IMR-90 (cell line): ENCODE results near the gene BRCA1. TPM values are rescaled to one million over a fixed set of nuclear protein-coding genes. Genes with fewer than 3 reads are reported as not detected.

Source experiments
- ATAC-seq: fragments of 200-7000 bp; cut with Tn5 transposase; 2 replicates; pipeline ENCODE4 v1.9.1; 2020; ENCODE audit warnings: low read depth, mild to moderate bottlenecking, moderate library complexity
- BruUV-seq: library from RNA; stranded (reverse); fragments of 400-500 nt; replicated peaks from 2 replicates; lab custom pipeline; 2021; lab: Mats Ljungman, UMichigan
- CTCF ChIA-PET: fragments of 300-600 bp; formaldehyde crosslinking; extraction: SDS; loops from one replicate; lab custom pipeline; 2021; ENCODE audit warnings: antibody characterized with exemption; lab: Yijun Ruan, JAX
- POLR2A ChIA-PET: fragments of 300-600 bp; sonication (Branson Sonifier 250); formaldehyde crosslinking; loops from one replicate; lab custom pipeline; 2022; ENCODE audit warnings: antibody characterized with exemption; ENCODE audit not compliant: unreplicated experiment; lab: Charles Lee
- DNase-seq: peaks from one replicate; pipeline ENCODE4 v3.0.0; 2013
- H2AFZ ChIP-seq: replicated peaks from 2 replicates; pipeline ENCODE3; 2013; ENCODE audit warnings: low read length, mild to moderate bottlenecking; ENCODE audit not compliant: poor library complexity
- H2AK5ac ChIP-seq: 2 replicates; pipeline ENCODE4 v1.6.1; 2013; ENCODE audit warnings: low read depth, low read length, inconsistent platforms
- H2AK9ac ChIP-seq: replicated peaks from 2 replicates; pipeline ENCODE3; 2013; ENCODE audit warnings: mild to moderate bottlenecking, low read depth, low read length, moderate library complexity; ENCODE audit not compliant: poor library complexity
- H2BK120ac ChIP-seq: 2 replicates; pipeline ENCODE4 v1.6.1; 2013; ENCODE audit warnings: low read depth, low read length, inconsistent platforms
- H2BK15ac ChIP-seq: 3 replicates; pipeline ENCODE4 v1.6.1; 2013; ENCODE audit warnings: low read depth, low read length, inconsistent platforms
- H2BK20ac ChIP-seq: 2 replicates; pipeline ENCODE4 v1.6.1; 2013; ENCODE audit warnings: low read depth, mild to moderate bottlenecking, inconsistent platforms, low read length, moderate library complexity
- H2BK5ac ChIP-seq: 2 replicates; pipeline ENCODE4 v1.6.1; 2013; ENCODE audit warnings: mild to moderate bottlenecking, low read depth, low read length, inconsistent platforms; ENCODE audit not compliant: poor library complexity, severe bottlenecking
- H3K14ac ChIP-seq: replicated peaks from 2 replicates; pipeline ENCODE4 v1.6.1; 2013; ENCODE audit warnings: low read depth, low read length, inconsistent platforms
- H3K18ac ChIP-seq: 2 replicates; pipeline ENCODE4 v1.6.1; 2013; ENCODE audit warnings: low read depth, low read length, control low read depth
- H3K23ac ChIP-seq: 2 replicates; pipeline ENCODE4 v1.6.1; 2013; ENCODE audit warnings: low read depth, low read length, inconsistent platforms
- H3K27ac ChIP-seq: 2 replicates; pipeline ENCODE4 v1.5.1; 2013; ENCODE audit warnings: mild to moderate bottlenecking, control low read depth, low read length; ENCODE audit not compliant: insufficient read depth
- H3K27me3 ChIP-seq: 2 replicates; pipeline ENCODE4 v1.6.1; 2013; ENCODE audit warnings: low read length; ENCODE audit not compliant: control insufficient read depth, insufficient read depth
- H3K36me3 ChIP-seq: 2 replicates; pipeline ENCODE4 v1.6.1; 2013; ENCODE audit warnings: low read length, mixed read lengths; ENCODE audit not compliant: control insufficient read depth, insufficient read depth
- H3K4ac ChIP-seq: 2 replicates; pipeline ENCODE4 v1.6.1; 2013; ENCODE audit warnings: low read depth, low read length, inconsistent platforms
- H3K4me1 ChIP-seq: 2 replicates; pipeline ENCODE4 v1.6.1; 2013; ENCODE audit warnings: low read length, mixed read lengths; ENCODE audit not compliant: control insufficient read depth, insufficient read depth
- H3K4me2 ChIP-seq: 2 replicates; pipeline ENCODE4 v1.6.1; 2013; ENCODE audit warnings: low read depth, mild to moderate bottlenecking, control low read depth, low read length, moderate library complexity
- H3K4me3 ChIP-seq: 2 replicates; pipeline ENCODE4 v1.5.1; 2013; ENCODE audit warnings: low read depth, mild to moderate bottlenecking, control low read depth, low read length, moderate library complexity; ENCODE audit not compliant: insufficient read depth
- H3K56ac ChIP-seq: 2 replicates; pipeline ENCODE4 v1.6.1; 2013; ENCODE audit warnings: low read length, inconsistent platforms; ENCODE audit not compliant: insufficient read depth; ENCODE audit errors: extremely low read depth
- H3K79me1 ChIP-seq, 2 experiments: 2 replicates each; pipeline ENCODE4 v1.6.1; 2013; ENCODE audit warnings: low read length in 2 of 2, inconsistent platforms in 1 of 2, low read depth in 1 of 2
- H3K9ac ChIP-seq: 2 replicates; pipeline ENCODE4 v1.6.1; 2013; ENCODE audit warnings: low read depth, low read length, control low read depth
- H3K9me1 ChIP-seq: 2 replicates; pipeline ENCODE4 v1.6.1; 2013; ENCODE audit warnings: low read length, inconsistent platforms; ENCODE audit not compliant: insufficient read depth
- H3K9me3 ChIP-seq: 2 replicates; pipeline ENCODE4 v1.6.1; 2013; ENCODE audit warnings: low read length; ENCODE audit not compliant: control insufficient read depth, insufficient read depth
- H4K20me1 ChIP-seq: 2 replicates; pipeline ENCODE4 v1.6.1; 2013; ENCODE audit warnings: low read length, inconsistent platforms; ENCODE audit not compliant: insufficient read depth
- H4K5ac ChIP-seq: 2 replicates; pipeline ENCODE4 v1.6.1; 2013; ENCODE audit warnings: mild to moderate bottlenecking, low read depth, low read length, control low read depth
- H4K8ac ChIP-seq, 2 experiments: 2 replicates each; pipeline ENCODE4 v1.6.1; 2013; ENCODE audit warnings: low read depth in 2 of 2, low read length in 2 of 2, control low read depth in 1 of 2, inconsistent platforms in 1 of 2
- H4K91ac ChIP-seq: 2 replicates; pipeline ENCODE4 v1.6.1; 2013; ENCODE audit warnings: low read depth, low read length, inconsistent platforms; ENCODE audit not compliant: insufficient read depth
- BHLHE40 ChIP-seq: fragments of 150-350 bp; IDR thresholded peaks from 2 replicates; pipeline ENCODE4 v1.6.1; 2016; ENCODE audit warnings: mild to moderate bottlenecking, low read depth, low read length
- CEBPB ChIP-seq: IDR thresholded peaks from 2 replicates; pipeline ENCODE4 v1.6.1; 2012; ENCODE audit warnings: low read depth, low read length, improper control_type of control experiment
- CHD1 ChIP-seq: IDR thresholded peaks from 2 replicates; pipeline ENCODE4 v1.6.1; 2012; ENCODE audit warnings: low read depth, low read length, improper control_type of control experiment
- MAFK ChIP-seq: IDR thresholded peaks from 2 replicates; pipeline ENCODE4 v1.6.1; 2012; ENCODE audit warnings: low read depth, low read length, improper control_type of control experiment
- MAZ ChIP-seq: IDR thresholded peaks from 2 replicates; pipeline ENCODE4 v1.6.1; 2012; ENCODE audit warnings: low read depth, mild to moderate bottlenecking, low read length, improper control_type of control experiment, moderate library complexity, borderline replicate concordance
- MXI1 ChIP-seq: IDR thresholded peaks from 2 replicates; pipeline ENCODE4 v1.6.1; 2012; ENCODE audit warnings: low read depth, mild to moderate bottlenecking, low read length, moderate library complexity, borderline replicate concordance
- NFE2L2 ChIP-seq: fragments of 150-350 bp; IDR thresholded peaks from 2 replicates; pipeline ENCODE4 v1.6.1; 2016; ENCODE audit warnings: low read depth, mild to moderate bottlenecking, low read length
- POLR2A ChIP-seq: IDR thresholded peaks from 2 replicates; pipeline ENCODE4 v1.6.1; 2012; ENCODE audit warnings: mild to moderate bottlenecking, low read depth, low read length
- RAD21 ChIP-seq: IDR thresholded peaks from 2 replicates; pipeline ENCODE4 v1.6.1; 2012; ENCODE audit warnings: low read length, improper control_type of control experiment
- RFX5 ChIP-seq: IDR thresholded peaks from 2 replicates; pipeline ENCODE4 v1.8.0; 2012; ENCODE audit warnings: low read depth, mild to moderate bottlenecking, low read length, moderate library complexity
- SMC3 ChIP-seq: fragments of 150-350 bp; IDR thresholded peaks from 2 replicates; pipeline ENCODE4 v1.6.1; 2016; ENCODE audit warnings: low read depth, mild to moderate bottlenecking, antibody characterized with exemption, low read length, moderate library complexity
- WGBS, 2 experiments: methylation state at CpG; one replicate each; pipeline versions ENCODE4 v1.1.5 to v1.1.7; 2013; ENCODE audit warnings: missing lambda C conversion rate in 2 of 2; ENCODE audit not compliant: insufficient read length in 1 of 2; ENCODE audit errors: extremely low coverage in 2 of 2; 5-methylcytosine and 5-hydroxymethylcytosine counted together
- dilution Hi-C: fragments of 300-500 bp; cut with HindIII; formaldehyde crosslinking; loops from one replicate; pipeline ENCODE4 v1.14.3; 2018; ENCODE audit warnings: low sequenced_read_pairs; ENCODE audit not compliant: unreplicated experiment
- in situ Hi-C: fragments of 300-500 bp; cut with MboI; formaldehyde crosslinking; loops from 3 replicates; pipeline ENCODE4 v1.14.3; 2019; ENCODE audit warnings: low sequenced_read_pairs, inconsistent platforms, mixed read lengths
- intact Hi-C: fragments of 100-400 bp; cut with micrococcal nuclease; formaldehyde crosslinking; loops from 2 replicates; pipeline ENCODE4 v1.10.0; 2022
- polyA plus RNA-seq, 3 experiments: library from polyadenylated mRNA; depleted of rRNA; stranded (reverse); fragments of >200 nt; gene quantifications; 2 replicates each; pipeline ENCODE4 v1.2.3, GENCODE V29; 2012; ENCODE audit warnings: low replicate concordance in 1 of 3
- total RNA-seq: library from RNA; depleted of rRNA; stranded (reverse); fragments of >200 nt; gene quantifications from 2 replicates; pipeline ENCODE4 v1.2.3, GENCODE V29; 2012
- TF ChIP-seq, protein P1 (sequence below): fragments of 150-350 bp; IDR thresholded peaks from 2 replicates; pipeline ENCODE4 v1.6.1; 2017; ENCODE audit warnings: mild to moderate bottlenecking, antibody characterized with exemption, low read length, low read depth
- TF ChIP-seq, protein P2 (sequence below): conservative IDR thresholded peaks from 2 replicates; pipeline ENCODE4 v1.5.1; 2012; ENCODE audit warnings: mild to moderate bottlenecking, low read depth, low read length, improper control_type of control experiment

Gene BRCA1
- total and polyA plus RNA-seq, 2 of the 4 experiments (the other 2 are of a cell fraction), result 8.3 to 17.7 TPM

DNA sequence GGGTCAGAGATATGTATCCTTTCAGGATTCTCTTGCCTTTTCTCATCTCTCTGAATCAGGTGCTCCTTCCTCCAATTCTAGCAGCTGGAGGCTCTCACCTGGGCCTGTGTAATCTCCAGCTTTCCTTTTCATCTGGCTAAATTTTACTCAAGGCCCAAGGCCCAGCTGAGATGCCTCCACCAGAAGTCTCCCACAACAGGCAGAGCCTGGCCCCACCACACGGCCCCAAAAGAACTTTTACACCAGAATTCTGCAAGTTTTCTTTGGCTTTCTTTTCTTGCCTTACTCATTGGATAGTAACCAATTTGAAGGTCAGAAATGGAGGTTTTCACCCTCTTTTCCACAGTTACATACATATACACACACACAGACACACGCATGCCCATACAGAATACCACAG is 85.5 kb downstream of the BRCA1 start:
- no peaks in the 10 kb centered on the region for H3K9me3 ChIP-seq
- no peak overlapping the region for H2AK5ac ChIP-seq
- no peak overlapping the region for H3K14ac ChIP-seq
- DNase-seq, result no peak
- no peak overlapping the region for H3K56ac ChIP-seq
- no peak overlapping the region for H3K18ac ChIP-seq
- no peaks in the 10 kb centered on the region for H4K20me1 ChIP-seq
- no peak overlapping the region for H3K4me2 ChIP-seq
- CTCF ChIA-PET, result no interaction called here
- no peak overlapping the region for H3K4ac ChIP-seq
- H2BK5ac ChIP-seq, result no peak overlapping the region
- no peak overlapping the region for H4K8ac ChIP-seq
- POLR2A ChIA-PET, result no interaction called here
- no peak overlapping the region for H2AFZ ChIP-seq
- no peak overlapping the region for H3K27ac ChIP-seq
- no peak overlapping the region for H3K9ac ChIP-seq
- intact Hi-C loops, result no loop called here
- no peak overlapping the region for H3K23ac ChIP-seq
- no peak overlapping the region for H2BK120ac ChIP-seq
- no peak overlapping the region for H2BK20ac ChIP-seq
- H3K4me3 ChIP-seq, result no peak overlapping the region
- H3K4me1 ChIP-seq, result peaks cover 6% of the 10 kb centered on the region
- H3K27me3 ChIP-seq, result no peaks in the 10 kb centered on the region
- H3K36me3 ChIP-seq, result no peaks in the 10 kb centered on the region
- dilution Hi-C loops, result no loop called here
- H3K79me1 ChIP-seq, result no peaks in the 10 kb centered on the region
- no TSS peak for BruUV-seq
- ATAC-seq, result no peak
- 0 out of 2 replicates have a peak, but pooled peaks cover 3% of the 10 kb centered on the region for H3K9me1 ChIP-seq
- H4K5ac ChIP-seq, result no peak overlapping the region
- no peak overlapping the region for H2AK9ac ChIP-seq
- in situ Hi-C loops, result no loop called here
- no peak overlapping the region for H4K91ac ChIP-seq
- no peak overlapping the region for H2BK15ac ChIP-seq
- TF ChIP-seq CEBPB (no peak), RAD21 (no peak), RFX5 (no peak), MXI1 (no peak), POLR2A (no peak), SMC3 (no peak), BHLHE40 (no peak), MAZ (no peak), MAFK (no peak), CHD1 (no peak), NFE2L2 (no peak)
- TF ChIP-seq, protein P1, sequence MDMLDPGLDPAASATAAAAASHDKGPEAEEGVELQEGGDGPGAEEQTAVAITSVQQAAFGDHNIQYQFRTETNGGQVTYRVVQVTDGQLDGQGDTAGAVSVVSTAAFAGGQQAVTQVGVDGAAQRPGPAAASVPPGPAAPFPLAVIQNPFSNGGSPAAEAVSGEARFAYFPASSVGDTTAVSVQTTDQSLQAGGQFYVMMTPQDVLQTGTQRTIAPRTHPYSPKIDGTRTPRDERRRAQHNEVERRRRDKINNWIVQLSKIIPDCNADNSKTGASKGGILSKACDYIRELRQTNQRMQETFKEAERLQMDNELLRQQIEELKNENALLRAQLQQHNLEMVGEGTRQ, result no peak
- TF ChIP-seq, protein P2, sequence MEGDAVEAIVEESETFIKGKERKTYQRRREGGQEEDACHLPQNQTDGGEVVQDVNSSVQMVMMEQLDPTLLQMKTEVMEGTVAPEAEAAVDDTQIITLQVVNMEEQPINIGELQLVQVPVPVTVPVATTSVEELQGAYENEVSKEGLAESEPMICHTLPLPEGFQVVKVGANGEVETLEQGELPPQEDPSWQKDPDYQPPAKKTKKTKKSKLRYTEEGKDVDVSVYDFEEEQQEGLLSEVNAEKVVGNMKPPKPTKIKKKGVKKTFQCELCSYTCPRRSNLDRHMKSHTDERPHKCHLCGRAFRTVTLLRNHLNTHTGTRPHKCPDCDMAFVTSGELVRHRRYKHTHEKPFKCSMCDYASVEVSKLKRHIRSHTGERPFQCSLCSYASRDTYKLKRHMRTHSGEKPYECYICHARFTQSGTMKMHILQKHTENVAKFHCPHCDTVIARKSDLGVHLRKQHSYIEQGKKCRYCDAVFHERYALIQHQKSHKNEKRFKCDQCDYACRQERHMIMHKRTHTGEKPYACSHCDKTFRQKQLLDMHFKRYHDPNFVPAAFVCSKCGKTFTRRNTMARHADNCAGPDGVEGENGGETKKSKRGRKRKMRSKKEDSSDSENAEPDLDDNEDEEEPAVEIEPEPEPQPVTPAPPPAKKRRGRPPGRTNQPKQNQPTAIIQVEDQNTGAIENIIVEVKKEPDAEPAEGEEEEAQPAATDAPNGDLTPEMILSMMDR, result no peak
- WGBS, 2 experiments, result no CpG with 5 or more reads among the region's 2 CpGs
